ENCODE results near the gene CTTNBP2NL.

CTTNBP2NL gene

GRCh38 chr1:112507336-112507735 is 111.3 kb downstream of the CTTNBP2NL start:
- DNase-seq (ENCODE audit: low spot score): no peak

GRCh38 chr1:112507921-112508277 is 111.9 kb downstream of the CTTNBP2NL start:
- no peak for DNase-seq (ENCODE audit: low spot score)

GRCh38 chr1:112508278-112509004 is 112.4 kb downstream of the CTTNBP2NL start, which contains the start of gene WNT2B:
Gene WNT2B, plus strand, starts transcription at chr1:112508965. Its CDS starts 298 bp downstream, at chr1:112509263.
- peak; percentile 79 for DNase-seq (ENCODE audit: low spot score)

GRCh38 chr1:112509005-112509659 is 113.1 kb downstream of the CTTNBP2NL start:
- peak; percentile 59 for DNase-seq (ENCODE audit: low spot score)

- no peak for DNase-seq (ENCODE audit: low spot score)
Measured at GRCh38 chr1:112509660-112510178, 113.7 kb downstream of the CTTNBP2NL start.

- DNase-seq (ENCODE audit: low spot score): no peak
Measured at GRCh38 chr1:112510340-112510739, 114.3 kb downstream of the CTTNBP2NL start.
